H1 (cell line): ENCODE data around the gene SCGB1C2. TPM values are rescaled to one million over a fixed set of nuclear protein-coding genes. Genes with fewer than 3 reads are reported as not detected.

Experiments used
- CTCF ChIA-PET: fragments of 300-600 bp; sonication (Branson Sonifier 250); formaldehyde crosslinking; loops from one replicate; lab custom pipeline; 2021; ENCODE audit not compliant: partially characterized antibody; lab: Charles Lee
- POLR2A ChIA-PET: fragments of 300-600 bp; sonication (Branson Sonifier 250); formaldehyde crosslinking; loops from one replicate; lab custom pipeline; 2021; ENCODE audit warnings: inconsistent platforms; ENCODE audit not compliant: partially characterized antibody; lab: Charles Lee
- DNase-seq, 2 experiments: peaks; one replicate each; pipeline versions ENCODE4 v3.0.0 to v3.0.0-alpha.2; 2010 to 2022; ENCODE audit warnings: low spot score in 2 of 2, low read depth in 1 of 2, mixed read lengths in 1 of 2
- FAIRE-seq: peaks from 2 replicates; lab custom pipeline; 2011; peaks lifted over from hg19 to GRCh38; lab: Jason Lieb, UNC
- H2AFZ ChIP-seq: 2 replicates; pipeline ENCODE4 v1.8.1; 2012; ENCODE audit warnings: low read length, inconsistent platforms
- H2AK5ac ChIP-seq: 2 replicates; pipeline ENCODE4 v1.6.1; 2013; ENCODE audit warnings: low read depth, low read length
- H2BK120ac ChIP-seq: replicated peaks from 2 replicates; pipeline ENCODE3; 2013; ENCODE audit warnings: low read depth, low read length, inconsistent platforms
- H2BK12ac ChIP-seq: 2 replicates; pipeline ENCODE4 v1.6.1; 2013; ENCODE audit warnings: low read depth, low read length
- H2BK15ac ChIP-seq: 2 replicates; pipeline ENCODE4 v1.6.1; 2013; ENCODE audit warnings: low read length
- H2BK20ac ChIP-seq: 2 replicates; pipeline ENCODE4 v1.6.1; 2013; ENCODE audit warnings: low read length
- H2BK5ac ChIP-seq: 2 replicates; pipeline ENCODE4 v1.6.1; 2013; ENCODE audit warnings: low read depth, low read length
- H3K14ac ChIP-seq: 2 replicates; pipeline ENCODE4 v1.6.1; 2013; ENCODE audit warnings: inconsistent platforms; ENCODE audit not compliant: insufficient read length
- H3K18ac ChIP-seq: 2 replicates; pipeline ENCODE4 v1.6.1; 2013; ENCODE audit warnings: low read length; ENCODE audit errors: extremely low read depth
- H3K23ac ChIP-seq: 2 replicates; pipeline ENCODE4 v1.6.1; 2013; ENCODE audit warnings: inconsistent platforms; ENCODE audit not compliant: insufficient read length
- H3K23me2 ChIP-seq: 2 replicates; pipeline ENCODE4 v1.6.1; 2013; ENCODE audit warnings: low read depth, low read length
- H3K27ac ChIP-seq: 2 replicates; pipeline ENCODE4 v1.6.1; 2011; ENCODE audit warnings: low read depth, low read length, inconsistent platforms
- H3K27me3 ChIP-seq, 4 experiments: replicated peaks in 1 of 4; 1 replicate in 1 of 4; 2 replicates in 3 of 4; pipeline versions ENCODE4 v1.6.1 to v1.8.1; 2011 to 2013; ENCODE audit warnings: low read length in 3 of 4, mild to moderate bottlenecking in 3 of 4, inconsistent platforms in 2 of 4, mixed read lengths in 2 of 4, moderate library complexity in 1 of 4; ENCODE audit not compliant: control insufficient read depth in 3 of 4, insufficient read depth in 3 of 4; ENCODE audit errors: extremely low read depth in 1 of 4
- H3K36me3 ChIP-seq, 4 experiments: 2 replicates each; pipeline versions ENCODE4 v1.6.1 to v1.8.1; 2011 to 2013; ENCODE audit warnings: mild to moderate bottlenecking in 4 of 4, low read length in 3 of 4, moderate library complexity in 2 of 4, control low read depth in 1 of 4, inconsistent platforms in 1 of 4; ENCODE audit not compliant: insufficient read depth in 4 of 4, control insufficient read depth in 2 of 4
- H3K4ac ChIP-seq: replicated peaks from 2 replicates; pipeline ENCODE3; 2013; ENCODE audit warnings: low read length, low read depth, mixed read lengths, inconsistent platforms; ENCODE audit not compliant: insufficient read length
- H3K4me1 ChIP-seq, 4 experiments: replicated peaks in 1 of 4; 1 replicate in 1 of 4; 2 replicates in 3 of 4; pipeline versions ENCODE4 v1.6.1 to v1.8.1; 2011 to 2013; ENCODE audit warnings: low read length in 3 of 4, inconsistent platforms in 2 of 4, mixed read lengths in 1 of 4; ENCODE audit not compliant: insufficient read depth in 4 of 4, control insufficient read depth in 3 of 4
- H3K4me2 ChIP-seq, 2 experiments: 2 replicates each; pipeline versions ENCODE4 v1.6.1 to v1.8.1; 2011 to 2013; ENCODE audit warnings: low read depth in 2 of 2, low read length in 2 of 2, control low read depth in 1 of 2, inconsistent platforms in 1 of 2, mild to moderate bottlenecking in 1 of 2; ENCODE audit not compliant: insufficient read depth in 1 of 2
- H3K4me3 ChIP-seq, 4 experiments: fragments of 200-600, 300-600 bp in 1 of 4; sonication (generic), shearing (Covaris generic), sonication (Bioruptor Twin) in 1 of 4; 2 replicates each; pipeline versions ENCODE4 v1.5.1 to v1.8.1; 2011 to 2016; ENCODE audit warnings: low read length in 4 of 4, low read depth in 3 of 4, control low read depth in 2 of 4, inconsistent platforms in 2 of 4, mild to moderate bottlenecking in 2 of 4, mixed read lengths in 1 of 4, moderate library complexity in 1 of 4; ENCODE audit not compliant: insufficient read depth in 2 of 4; ENCODE audit errors: extremely low read depth in 1 of 4
- H3K56ac ChIP-seq: replicated peaks from 2 replicates; pipeline ENCODE3; 2013; ENCODE audit warnings: low read depth, mild to moderate bottlenecking, mixed read lengths, low read length, inconsistent platforms; ENCODE audit not compliant: insufficient read length
- H3K79me1 ChIP-seq: 2 replicates; pipeline ENCODE4 v1.6.1; 2013; ENCODE audit warnings: low read depth, low read length, control low read depth
- H3K79me2 ChIP-seq, 2 experiments: 2 replicates each; pipeline versions ENCODE4 v1.6.1 to v1.8.1; 2012 to 2013; ENCODE audit warnings: low read length in 2 of 2, mild to moderate bottlenecking in 2 of 2, inconsistent platforms in 1 of 2; ENCODE audit not compliant: insufficient read depth in 2 of 2, control insufficient read depth in 1 of 2
- H3K9ac ChIP-seq, 4 experiments: replicated peaks in 1 of 4; 1 replicate in 1 of 4; 2 replicates in 3 of 4; pipeline versions ENCODE4 v1.6.1 to v1.8.1; 2011 to 2013; ENCODE audit warnings: low read depth in 3 of 4, low read length in 3 of 4, control low read depth in 2 of 4, mild to moderate bottlenecking in 2 of 4, moderate library complexity in 2 of 4, inconsistent platforms in 1 of 4; ENCODE audit errors: extremely low read depth in 1 of 4
- H3K9me3 ChIP-seq, 2 experiments: 2 replicates each; pipeline versions ENCODE4 v1.6.1 to v1.8.1; 2012 to 2013; ENCODE audit warnings: mild to moderate bottlenecking in 2 of 2, moderate library complexity in 2 of 2, control low read depth in 1 of 2, inconsistent platforms in 1 of 2, low read depth in 1 of 2, low read length in 1 of 2, mixed read lengths in 1 of 2; ENCODE audit not compliant: insufficient read depth in 2 of 2
- H4K20me1 ChIP-seq, 2 experiments: replicated peaks in 1 of 2; 2 replicates each; pipeline versions ENCODE3 to v1.8.1; 2011 to 2013; ENCODE audit warnings: inconsistent platforms in 2 of 2, low read length in 2 of 2, mild to moderate bottlenecking in 1 of 2; ENCODE audit not compliant: insufficient read depth in 2 of 2, control insufficient read depth in 1 of 2
- H4K5ac ChIP-seq: 2 replicates; pipeline ENCODE4 v1.6.1; 2013; ENCODE audit warnings: low read length, low read depth, mixed read lengths, inconsistent platforms; ENCODE audit not compliant: insufficient read length
- H4K8ac ChIP-seq: 2 replicates; pipeline ENCODE4 v1.8.0; 2013; ENCODE audit warnings: mild to moderate bottlenecking, moderate library complexity, low read length, inconsistent platforms; ENCODE audit not compliant: insufficient read depth; ENCODE audit errors: extremely low read depth
- H4K91ac ChIP-seq: replicated peaks from 2 replicates; pipeline ENCODE3; 2013; ENCODE audit warnings: low read length, mixed read lengths, inconsistent platforms; ENCODE audit not compliant: insufficient read length
- EGR1 ChIP-seq: IDR thresholded peaks from 2 replicates; pipeline ENCODE4 v1.6.1; 2011; ENCODE audit warnings: low read depth, low read length, borderline replicate concordance
- RFX5 ChIP-seq: IDR thresholded peaks from 2 replicates; pipeline ENCODE4 v1.6.1; 2011; ENCODE audit warnings: low read depth, low read length, improper control_type of control experiment, borderline replicate concordance
- USF2 ChIP-seq: IDR thresholded peaks from 2 replicates; pipeline ENCODE4 v1.6.1; 2011; ENCODE audit warnings: low read length, improper control_type of control experiment
- WGBS, 2 experiments: shearing (Covaris generic) in 1 of 2; methylation state at CpG; one replicate each; pipeline versions ENCODE4 v1.1.6 to v1.1.7; 2013 to 2015; ENCODE audit warnings: low lambda C conversion rate in 2 of 2, mixed read lengths in 2 of 2, inconsistent platforms in 1 of 2, low coverage in 1 of 2, missing lambda C conversion rate in 1 of 2; ENCODE audit not compliant: insufficient replicate concordance in 2 of 2, insufficient coverage in 1 of 2, insufficient read length in 1 of 2; ENCODE audit errors: extremely low coverage in 1 of 2, missing lambda C conversion rate in 1 of 2; 5-methylcytosine and 5-hydroxymethylcytosine counted together
- polyA plus RNA-seq, 7 experiments: library from polyadenylated mRNA; depleted of rRNA in 3 of 7; stranded (reverse) in 5 of 7; unstranded in 2 of 7; fragments of >200 nt in 5 of 7; fragments of 200-250 nt in 2 of 7; gene quantifications; 1 replicate in 5 of 7; 2 replicates in 1 of 7; 4 replicates in 1 of 7; pipeline versions ENCODE4 v1.2.1 to v1.2.3, GENCODE V29; 2011 to 2013; ENCODE audit warnings: missing spikeins in 2 of 7, mixed read lengths in 2 of 7
- total RNA-seq: library from RNA; stranded (reverse); fragmentation: NEBNext Ultra II Directional; extraction: Animal tissue kit (Norgen Biotek cat#: 25700); gene quantifications from 2 replicates; pipeline ENCODE4 v1.2.1, GENCODE V29; 2021

SCGB1C2 gene
- total and polyA plus RNA-seq, 2 of the 8 experiments (the other 6 are each of a cell fraction or from before 2014, with no cell fraction given): not detected

- ChIA-PET CTCF (interaction anchor here (0.8 to 1.0 kb wide), 2 partner anchors 11 to 68 kb away, joined by 4 to 5 read pairs; no protein-coding TSS in a partner anchor), POLR2A (no interaction called here)
- no peak overlapping the region for H2AK5ac ChIP-seq
Observed at GRCh38 chr17:151886-152859, 14.8 kb downstream of the SCGB1C2 start.

More at GRCh38 chr17:151886-152859, 14.8 kb downstream of the SCGB1C2 start:
- H2BK12ac ChIP-seq: no peak overlapping the region
- H2BK120ac ChIP-seq: no peak overlapping the region
- H4K20me1 ChIP-seq: peaks cover 0 to 2% of the 10 kb centered on the region in 2 experiments
- no peak overlapping the region for H3K4ac ChIP-seq
- no peaks in the 10 kb centered on the region for H3K27me3 ChIP-seq
- H2AFZ ChIP-seq: no peak overlapping the region
- 84% methylated on average over 26 of the region's 26 CpGs; no CpG with 5 or more reads in 1 of the 2 experiments for WGBS, 2 experiments
- no peak overlapping the region for H2BK20ac ChIP-seq
- H3K27ac ChIP-seq: no peak overlapping the region
- no peak overlapping the region for H3K56ac ChIP-seq
- no peaks in the 10 kb centered on the region for H3K79me2 ChIP-seq
- H3K23me2 ChIP-seq: no peaks in the 10 kb centered on the region
- no peak overlapping the region for H3K18ac ChIP-seq
- DNase-seq (peak in 1 of 2 experiments; percentile 40), FAIRE-seq (no peak)
- no peak overlapping the region for H2BK5ac ChIP-seq
- H4K5ac ChIP-seq: no peak overlapping the region
- no peaks in the 10 kb centered on the region for H3K36me3 ChIP-seq
- H3K4me2 ChIP-seq: no peak overlapping the region
- no peak overlapping the region for H3K4me3 ChIP-seq
- peak overlapping the region; percentile 5; the same call in 1 of the 2 replicates for H4K8ac ChIP-seq
- H3K23ac ChIP-seq: no peak overlapping the region
- H4K91ac ChIP-seq: no peak overlapping the region
- no peak overlapping the region for H3K9ac ChIP-seq
- no peaks in the 10 kb centered on the region; a peak in 1 of 7 replicates for H3K4me1 ChIP-seq
- TF ChIP-seq USF2: no peak
- TF ChIP-seq RFX5: no peak
- TF ChIP-seq EGR1: no peak
- H3K14ac ChIP-seq: no peak overlapping the region
- no peaks in the 10 kb centered on the region; a peak in 1 of 4 replicates for H3K9me3 ChIP-seq
- H2BK15ac ChIP-seq: no peak overlapping the region
- H3K79me1 ChIP-seq: no peaks in the 10 kb centered on the region
